ENCODE results near the gene SH2D4B. TPM values are rescaled to one million over a fixed set of nuclear protein-coding genes. Genes with fewer than 3 reads are reported as not detected.

The SH2D4B gene
- polyA plus RNA-seq, 1 donor from 2014 or later = 1.4 TPM

DNA sequence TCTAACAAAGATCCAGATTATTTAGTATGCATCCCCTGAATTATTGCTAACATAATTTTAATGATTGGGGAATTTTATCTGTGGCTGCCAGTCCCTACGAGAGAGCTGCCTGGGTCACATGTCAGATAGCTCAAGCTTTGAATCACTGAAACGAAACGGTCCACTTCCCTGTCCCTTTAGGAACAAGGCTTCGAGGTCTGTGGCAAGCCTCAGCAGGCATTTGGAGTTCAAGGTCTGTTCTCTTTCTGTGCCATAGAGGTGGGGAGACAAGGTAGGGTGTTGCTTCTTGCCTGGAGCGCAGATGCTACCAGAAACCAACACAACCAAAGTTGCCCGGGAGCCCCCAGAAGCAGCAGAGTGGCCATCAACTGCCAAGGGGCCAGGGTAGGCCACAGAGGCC lies 13.9 kb upstream of the SH2D4B start:
- Histone ChIP-seq H3K9ac (ENCODE audit: low read length) (no peak overlapping the region), H3K9me3 (ENCODE audit: low read length) (no peaks in the 10 kb centered on the region), H3K79me2 (replicated peaks; ENCODE audit: insufficient read depth, low read length) (no peaks in the 10 kb centered on the region), H2AFZ (ENCODE audit: low read depth, low read length) (no peak overlapping the region), H3K4me3 (ENCODE audit: low read length) (no peak overlapping the region), H3K4me2 (ENCODE audit: low read length) (no peak overlapping the region), H3F3A (ENCODE audit: insufficient read depth, low read length, poor library complexity, severe bottlenecking) (no peaks in the 10 kb centered on the region), H3K27me3 (ENCODE audit: insufficient read depth, low read depth, low read length) (no peaks in the 10 kb centered on the region), H4K20me1 (ENCODE audit: insufficient read depth) (no peaks in the 10 kb centered on the region), H3K36me3 (ENCODE audit: insufficient read depth, low read length) (peaks cover 3% of the 10 kb centered on the region), H3K9me2 (ENCODE audit: insufficient read depth, low read length) (no peaks in the 10 kb centered on the region), H3K27ac (ENCODE audit: low read length) (no peak overlapping the region)
- no peak for TF ChIP-seq EP300 (conservative IDR thresholded peaks at IDR 0.05; ENCODE audit: poor library complexity, severe bottlenecking)
- peak; percentile 1 for TF ChIP-seq POLR2AphosphoS5 (IDR thresholded peaks at IDR 0.05)
- no peak for TF ChIP-seq REST (IDR thresholded peaks at IDR 0.05; ENCODE audit: borderline replicate concordance)
- no peak for TF ChIP-seq EZH2 (IDR thresholded peaks at IDR 0.05; ENCODE audit: borderline replicate concordance, insufficient read depth, low read length, poor library complexity, severe bottlenecking)
- no peak for TF ChIP-seq MXI1 (conservative IDR thresholded peaks at IDR 0.05; ENCODE audit: poor library complexity, severe bottlenecking)
- TF ChIP-seq CTCF (IDR thresholded peaks at IDR 0.05; ENCODE audit: poor library complexity, severe bottlenecking) = no peak
- no peak for TF ChIP-seq RAD21 (conservative IDR thresholded peaks at IDR 0.05)
- TF ChIP-seq TAF1 (IDR thresholded peaks at IDR 0.05; ENCODE audit: low read depth) = no peak

DNA sequence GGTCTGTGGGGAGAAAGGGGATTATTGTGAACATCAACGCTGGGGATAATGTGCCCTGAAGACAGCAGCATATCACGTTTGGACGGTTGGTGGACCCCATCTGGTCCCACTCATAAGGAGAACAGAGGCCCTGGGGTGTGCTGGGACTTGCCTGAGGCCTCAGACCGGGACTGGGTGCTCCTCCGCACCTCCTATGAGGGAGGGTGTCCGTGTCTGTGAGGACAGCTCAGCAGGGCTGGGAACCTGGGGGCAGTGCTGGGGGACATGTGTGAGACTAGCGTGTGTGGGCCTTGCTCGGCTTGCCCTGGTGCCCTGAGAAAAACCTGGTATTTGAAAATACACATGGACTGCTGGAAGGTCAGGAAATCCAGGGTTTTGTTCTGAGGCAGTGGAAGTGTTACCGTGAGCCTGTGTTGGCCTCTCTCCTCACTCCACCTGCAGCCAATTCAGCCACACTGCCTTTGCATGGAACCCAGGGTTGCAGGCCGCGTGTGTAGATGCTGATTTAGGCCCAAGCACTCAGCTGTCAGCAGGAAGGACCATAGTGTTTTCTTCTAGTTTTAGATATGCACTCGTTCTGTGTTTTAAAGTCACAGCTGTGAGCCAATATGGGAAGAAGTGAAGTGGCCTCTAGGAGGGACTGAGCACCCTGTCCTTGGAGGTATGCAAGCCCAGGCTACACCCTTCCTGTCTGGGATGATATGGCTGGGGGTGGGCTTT lies 13.4 kb upstream of the SH2D4B start:
- H3K9me2 ChIP-seq (ENCODE audit: insufficient read depth, low read length) = no peaks in the 10 kb centered on the region
- H3K9me3 ChIP-seq (ENCODE audit: low read length) = no peaks in the 10 kb centered on the region
- no peaks in the 10 kb centered on the region for H4K20me1 ChIP-seq (ENCODE audit: insufficient read depth)
- no peak overlapping the region for H3K9ac ChIP-seq (ENCODE audit: low read length)
- H3K27me3 ChIP-seq (ENCODE audit: insufficient read depth, low read depth, low read length) = no peaks in the 10 kb centered on the region
- H3K4me3 ChIP-seq (ENCODE audit: low read length) = no peak overlapping the region
- peaks cover 3% of the 10 kb centered on the region for H3K36me3 ChIP-seq (ENCODE audit: insufficient read depth, low read length)
- TF ChIP-seq REST (IDR thresholded peaks at IDR 0.05; ENCODE audit: borderline replicate concordance) = no peak
- TF ChIP-seq TAF1 (IDR thresholded peaks at IDR 0.05; ENCODE audit: low read depth) = no peak
- TF ChIP-seq EP300 (conservative IDR thresholded peaks at IDR 0.05; ENCODE audit: poor library complexity, severe bottlenecking) = no peak
- TF ChIP-seq POLR2AphosphoS5 (IDR thresholded peaks at IDR 0.05) = peak; percentile 4
- H3F3A ChIP-seq (ENCODE audit: insufficient read depth, low read length, poor library complexity, severe bottlenecking) = no peaks in the 10 kb centered on the region
- no peak overlapping the region for H3K4me2 ChIP-seq (ENCODE audit: low read length)
- no peak overlapping the region for H3K27ac ChIP-seq (ENCODE audit: low read length)
- H2AFZ ChIP-seq (ENCODE audit: low read depth, low read length) = no peak overlapping the region
- no peaks in the 10 kb centered on the region for H3K79me2 ChIP-seq (replicated peaks; ENCODE audit: insufficient read depth, low read length)
